Common myeloid progenitor, CD34-positive (primary cell): ENCODE results near the gene MYO10.

Experiments used
- CTCF ChIA-PET: fragments of 350-600 bp; sonication (Branson Sonifier 250); formaldehyde crosslinking; loops from one replicate; lab custom pipeline; 2021; ENCODE audit warnings: antibody characterized with exemption; lab: Charles Lee
- POLR2A ChIA-PET: fragments of 350-600 bp; sonication (Branson Sonifier 250); formaldehyde crosslinking; loops from one replicate; lab custom pipeline; 2021; ENCODE audit warnings: antibody characterized with exemption; lab: Charles Lee
- DNase-seq, 3 donors: peaks; one replicate each; pipeline versions ENCODE4 v3.0.0 to v3.0.0-alpha.2; 2013
- H3K27ac ChIP-seq, 2 experiments: 1 replicate in 1 of 2; 2 replicates in 1 of 2; pipeline ENCODE4 v1.7.0; 2013; ENCODE audit warnings: inconsistent platforms in 2 of 2, low read length in 2 of 2, mild to moderate bottlenecking in 2 of 2, low read depth in 1 of 2, moderate library complexity in 1 of 2; ENCODE audit not compliant: severe bottlenecking in 2 of 2, insufficient read depth in 1 of 2, poor library complexity in 1 of 2
- H3K27me3 ChIP-seq, 5 experiments: replicated peaks in 2 of 5; 1 replicate in 3 of 5; 2 replicates in 2 of 5; pipeline versions ENCODE4 v1.6.1 to v1.7.0; 2013; ENCODE audit warnings: low read length in 4 of 5, mild to moderate bottlenecking in 2 of 5, moderate library complexity in 2 of 5, inconsistent platforms in 1 of 5; ENCODE audit not compliant: insufficient read depth in 5 of 5, control insufficient read depth in 4 of 5
- H3K36me3 ChIP-seq, 4 experiments: 1 replicate in 2 of 4; 2 replicates in 2 of 4; pipeline versions ENCODE4 v1.6.1 to v1.7.0; 2013; ENCODE audit warnings: low read length in 3 of 4, control low read depth in 1 of 4, mild to moderate bottlenecking in 1 of 4; ENCODE audit not compliant: control insufficient read depth in 4 of 4, insufficient read depth in 4 of 4
- H3K4me1 ChIP-seq, 4 experiments: 1 replicate in 3 of 4; 2 replicates in 1 of 4; pipeline versions ENCODE4 v1.6.1 to v1.7.1; 2013; ENCODE audit warnings: low read length in 3 of 4, mild to moderate bottlenecking in 3 of 4, control low read depth in 1 of 4, inconsistent platforms in 1 of 4, moderate library complexity in 1 of 4; ENCODE audit not compliant: control insufficient read depth in 4 of 4, insufficient read depth in 4 of 4; ENCODE audit errors: control extremely low read depth in 1 of 4
- H3K4me3 ChIP-seq, 7 experiments: 1 replicate in 4 of 7; 2 replicates in 3 of 7; pipeline versions ENCODE4 v1.5.1 to v1.7.0; 2013; ENCODE audit warnings: mild to moderate bottlenecking in 7 of 7, low read length in 6 of 7, moderate library complexity in 6 of 7, inconsistent platforms in 2 of 7, low read depth in 2 of 7, control low read depth in 1 of 7; ENCODE audit not compliant: insufficient read depth in 4 of 7, control insufficient read depth in 1 of 7; ENCODE audit errors: extremely low read depth in 1 of 7
- H3K9me3 ChIP-seq, 5 experiments: 1 replicate in 4 of 5; 2 replicates in 1 of 5; pipeline versions ENCODE4 v1.6.1 to v1.7.1; 2013; ENCODE audit warnings: low read length in 4 of 5, mild to moderate bottlenecking in 2 of 5, inconsistent platforms in 1 of 5, low read depth in 1 of 5, moderate library complexity in 1 of 5; ENCODE audit not compliant: control insufficient read depth in 4 of 5, insufficient read depth in 2 of 5; ENCODE audit errors: control extremely low read depth in 1 of 5
- WGBS: methylation state at CpG from one replicate; pipeline ENCODE4 v1.1.5; 2013; ENCODE audit not compliant: insufficient coverage; 5-methylcytosine and 5-hydroxymethylcytosine counted together

MYO10 gene

GRCh38 chr5:16934677-16935153 lies 1.4 kb downstream of the MYO10 start:
- H3K9me3 ChIP-seq, result no peaks in the 10 kb centered on the region
- peaks cover 4 to 21% (median 19%) of the 10 kb centered on the region in 4 experiments for H3K4me1 ChIP-seq
- 4% methylated on average over 4 of the region's 6 CpGs for WGBS
- DNase-seq, result peak in 2 of 3 donors; percentile 27 to 29
- H3K4me3 ChIP-seq, result peak overlapping the region in 3 of 7 experiments; percentile 66 to 81 (median 73)
- peaks cover 4 to 83% (median 57%) of the 10 kb centered on the region in 5 experiments for H3K27me3 ChIP-seq
- H3K27ac ChIP-seq, result no peak overlapping the region
- no peaks in the 10 kb centered on the region for H3K36me3 ChIP-seq
- POLR2A ChIA-PET, result no interaction called here
- CTCF ChIA-PET, result interaction anchor here (4.8 kb wide), 1 partner anchor 255 kb away, joined by 45 read pairs; no protein-coding TSS in a partner anchor

- Histone ChIP-seq H3K27ac (no peak overlapping the region), H3K9me3 (no peaks in the 10 kb centered on the region), H3K4me3 (no peak overlapping the region), H3K4me1 (peaks cover 4 to 21% (median 19%) of the 10 kb centered on the region in 4 experiments), H3K27me3 (peaks cover 4 to 79% (median 56%) of the 10 kb centered on the region in 5 experiments), H3K36me3 (no peaks in the 10 kb centered on the region)
- 2% methylated on average over 9 of the region's 11 CpGs for WGBS
- POLR2A ChIA-PET, result no interaction called here
- CTCF ChIA-PET, result interaction anchor here (1.0 to 4.8 kb wide), 6 partner anchors 22 to 270 kb away, joined by 3 to 45 read pairs (median 4); no protein-coding TSS in a partner anchor
- DNase-seq, result peak; percentile 70 to 84 (median 79)
These were observed 2.0 kb downstream of the MYO10 start for GRCh38 chr5:16934123-16934522.

DNA sequence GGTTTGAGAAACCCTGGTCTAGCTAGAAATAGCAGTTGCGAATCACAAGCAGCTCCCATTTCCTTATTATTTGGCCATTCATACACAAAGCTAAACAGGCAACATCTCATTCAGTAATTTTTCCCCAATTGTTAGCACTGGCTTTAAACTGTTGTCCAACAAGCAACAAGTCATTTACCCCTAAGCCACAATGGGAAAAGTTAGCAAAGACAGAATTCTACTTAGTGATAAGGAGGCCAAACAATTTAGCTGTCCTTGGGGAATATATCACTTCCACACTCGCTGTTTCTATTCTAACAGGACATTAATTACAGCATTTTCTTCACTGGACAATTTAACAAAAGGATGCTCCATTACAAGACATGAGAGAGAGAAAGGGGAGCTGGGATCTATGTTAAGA lies 2.8 kb downstream of the MYO10 start:
- CTCF ChIA-PET, result interaction anchor here (0.8 to 4.8 kb wide), 13 partner anchors 9 to 281 kb away, joined by 3 to 45 read pairs (median 4); no protein-coding TSS in a partner anchor
- H3K9me3 ChIP-seq, result no peaks in the 10 kb centered on the region
- WGBS, result 100% methylated on average over 1 of the region's 2 CpGs
- H3K4me1 ChIP-seq, result peaks cover 4 to 21% (median 19%) of the 10 kb centered on the region in 4 experiments
- H3K4me3 ChIP-seq, result no peak overlapping the region
- no peak for DNase-seq
- POLR2A ChIA-PET, result no interaction called here
- H3K36me3 ChIP-seq, result no peaks in the 10 kb centered on the region
- no peak overlapping the region for H3K27ac ChIP-seq
- peaks cover 4 to 71% (median 49%) of the 10 kb centered on the region in 5 experiments for H3K27me3 ChIP-seq

DNA sequence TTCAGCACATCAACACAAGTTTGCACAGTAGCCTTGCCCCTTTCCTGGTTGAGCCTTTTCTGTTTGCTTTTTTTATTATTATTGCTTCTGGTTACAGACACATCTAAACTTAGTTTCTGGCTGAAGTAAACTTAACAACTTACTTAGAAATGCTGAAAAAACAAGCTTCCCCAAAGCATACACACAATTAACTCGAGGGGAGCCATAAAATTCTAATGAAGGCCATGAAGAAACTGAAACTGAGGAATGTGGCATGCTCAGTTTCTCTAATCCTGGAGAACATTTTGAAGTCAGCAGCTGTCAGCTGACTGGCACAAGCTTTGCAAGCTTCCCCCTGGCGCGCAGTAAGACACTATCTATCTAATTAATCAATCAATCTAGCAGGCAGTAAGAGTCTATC lies 3.7 kb downstream of the MYO10 start:
- Histone ChIP-seq H3K4me3 (no peak overlapping the region), H3K4me1 (peaks cover 4 to 21% (median 19%) of the 10 kb centered on the region in 4 experiments), H3K27ac (no peak overlapping the region), H3K9me3 (no peaks in the 10 kb centered on the region), H3K36me3 (no peaks in the 10 kb centered on the region), H3K27me3 (peaks cover under 1 to 63% (median 41%) of the 10 kb centered on the region in 5 experiments)
- ChIA-PET POLR2A (no interaction called here), CTCF (interaction anchor here (1.1 to 4.8 kb wide), 10 partner anchors 8 to 272 kb away, joined by 3 to 45 read pairs (median 4); no protein-coding TSS in a partner anchor)
- WGBS, result 94% methylated on average over 2 of the region's 3 CpGs
- DNase-seq, result no peak

GRCh38 chr5:16931334-16932110 lies 4.6 kb downstream of the MYO10 start:
- no peak for DNase-seq
- peaks cover 4 to 17% (median 15%) of the 10 kb centered on the region in 4 experiments for H3K4me1 ChIP-seq
- 83% methylated on average over 1 of the region's 5 CpGs for WGBS
- POLR2A ChIA-PET, result no interaction called here
- H3K27ac ChIP-seq, result no peak overlapping the region
- no peaks in the 10 kb centered on the region for H3K36me3 ChIP-seq
- H3K4me3 ChIP-seq, result no peak overlapping the region
- CTCF ChIA-PET, result interaction anchor here (1.1 to 4.8 kb wide), 6 partner anchors 118 to 258 kb away, joined by 3 to 45 read pairs (median 4); no protein-coding TSS in a partner anchor
- peaks cover 0 to 54% (median 35%) of the 10 kb centered on the region in 5 experiments for H3K27me3 ChIP-seq
- H3K9me3 ChIP-seq, result no peaks in the 10 kb centered on the region

GRCh38 chr5:16930496-16930895 lies 5.6 kb downstream of the MYO10 start:
- no peak overlapping the region for H3K4me3 ChIP-seq
- H3K36me3 ChIP-seq, result no peaks in the 10 kb centered on the region
- H3K9me3 ChIP-seq, result no peaks in the 10 kb centered on the region
- H3K4me1 ChIP-seq, result peaks cover 4 to 8% (median 7%) of the 10 kb centered on the region in 4 experiments
- H3K27me3 ChIP-seq, result peaks cover 0 to 48% (median 34%) of the 10 kb centered on the region in 5 experiments
- ChIA-PET CTCF (interaction anchor here (1.1 to 4.8 kb wide), 5 partner anchors 119 to 259 kb away, joined by 3 to 45 read pairs (median 4); no protein-coding TSS in a partner anchor), POLR2A (no interaction called here)
- H3K27ac ChIP-seq, result no peak overlapping the region
- WGBS, result 97% methylated on average over 8 of the region's 8 CpGs
- no peak for DNase-seq
